DOHH2 (cell line): ENCODE results near the gene FDXR.

Experiments
- H3F3A ChIP-seq: fragments of 200-600 bp; sonication (generic), shearing (Covaris generic); 2 replicates; pipeline ENCODE4 v1.6.0; 2016; ENCODE audit warnings: antibody characterized with exemption, mild to moderate bottlenecking; ENCODE audit not compliant: control insufficient read depth, insufficient read depth
- H3K27ac ChIP-seq: fragments of 200-600 bp; sonication (generic); 2 replicates; pipeline ENCODE4 v1.5.1; 2014; ENCODE audit warnings: low read depth, mild to moderate bottlenecking, low read length, moderate library complexity
- H3K27me3 ChIP-seq: fragments of 200-600 bp; sonication (generic); 2 replicates; pipeline ENCODE4 v1.6.1; 2014; ENCODE audit warnings: mild to moderate bottlenecking, low read length, mixed read lengths; ENCODE audit not compliant: control insufficient read depth
- H3K36me3 ChIP-seq: fragments of 200-600 bp; sonication (generic); 2 replicates; pipeline ENCODE4 v1.6.1; 2014; ENCODE audit warnings: mild to moderate bottlenecking, low read length, moderate library complexity, mixed read lengths; ENCODE audit not compliant: control insufficient read depth
- H3K4me1 ChIP-seq: fragments of 200-600 bp; sonication (generic); 2 replicates; pipeline ENCODE4 v1.6.1; 2014; ENCODE audit warnings: mild to moderate bottlenecking, low read length, mixed read lengths; ENCODE audit not compliant: control insufficient read depth
- H3K4me2 ChIP-seq: fragments of 200-600 bp; sonication (generic); 2 replicates; pipeline ENCODE4 v1.6.0; 2014; ENCODE audit warnings: mild to moderate bottlenecking, low read length, moderate library complexity
- H3K4me3 ChIP-seq: fragments of 200-600 bp; sonication (generic); 2 replicates; pipeline ENCODE4 v1.5.1; 2014; ENCODE audit warnings: mild to moderate bottlenecking, low read length, mixed read lengths
- H3K79me2 ChIP-seq: fragments of 200-600 bp; sonication (generic); 2 replicates; pipeline ENCODE4 v1.6.1; 2014; ENCODE audit warnings: mild to moderate bottlenecking, low read length, mixed read lengths; ENCODE audit not compliant: control insufficient read depth
- H3K9me2 ChIP-seq: fragments of 200-600 bp; sonication (generic); replicated peaks from 2 replicates; pipeline ENCODE4 v1.6.1; 2014; ENCODE audit warnings: mild to moderate bottlenecking, low read length, mixed read lengths; ENCODE audit not compliant: control insufficient read depth
- H3K9me3 ChIP-seq: fragments of 200-600 bp; sonication (generic); 2 replicates; pipeline ENCODE4 v1.6.1; 2014; ENCODE audit warnings: antibody characterized with exemption, low read length, mixed read lengths; ENCODE audit not compliant: control insufficient read depth, insufficient read depth
- H4K20me1 ChIP-seq: fragments of 200-600 bp; sonication (generic); 2 replicates; pipeline ENCODE4 v1.6.0; 2014; ENCODE audit warnings: low read depth, mild to moderate bottlenecking, antibody characterized with exemption, low read length, moderate library complexity; ENCODE audit not compliant: control insufficient read depth, insufficient read depth
- CTCF ChIP-seq: fragments of 200-600 bp; sonication (generic); IDR thresholded peaks from one replicate; pipeline ENCODE4 v1.5.1; 2014; ENCODE audit warnings: antibody characterized with exemption, mild to moderate bottlenecking, low read depth, low read length; ENCODE audit not compliant: poor library complexity, severe bottlenecking
- EZH2phosphoT487 ChIP-seq: fragments of 200-600 bp; sonication (generic); IDR thresholded peaks from 2 replicates; pipeline ENCODE4 v1.6.1; 2017; ENCODE audit warnings: borderline replicate concordance, mild to moderate bottlenecking, antibody characterized with exemption, low read length, moderate library complexity, mixed read lengths

FDXR gene

DNA sequence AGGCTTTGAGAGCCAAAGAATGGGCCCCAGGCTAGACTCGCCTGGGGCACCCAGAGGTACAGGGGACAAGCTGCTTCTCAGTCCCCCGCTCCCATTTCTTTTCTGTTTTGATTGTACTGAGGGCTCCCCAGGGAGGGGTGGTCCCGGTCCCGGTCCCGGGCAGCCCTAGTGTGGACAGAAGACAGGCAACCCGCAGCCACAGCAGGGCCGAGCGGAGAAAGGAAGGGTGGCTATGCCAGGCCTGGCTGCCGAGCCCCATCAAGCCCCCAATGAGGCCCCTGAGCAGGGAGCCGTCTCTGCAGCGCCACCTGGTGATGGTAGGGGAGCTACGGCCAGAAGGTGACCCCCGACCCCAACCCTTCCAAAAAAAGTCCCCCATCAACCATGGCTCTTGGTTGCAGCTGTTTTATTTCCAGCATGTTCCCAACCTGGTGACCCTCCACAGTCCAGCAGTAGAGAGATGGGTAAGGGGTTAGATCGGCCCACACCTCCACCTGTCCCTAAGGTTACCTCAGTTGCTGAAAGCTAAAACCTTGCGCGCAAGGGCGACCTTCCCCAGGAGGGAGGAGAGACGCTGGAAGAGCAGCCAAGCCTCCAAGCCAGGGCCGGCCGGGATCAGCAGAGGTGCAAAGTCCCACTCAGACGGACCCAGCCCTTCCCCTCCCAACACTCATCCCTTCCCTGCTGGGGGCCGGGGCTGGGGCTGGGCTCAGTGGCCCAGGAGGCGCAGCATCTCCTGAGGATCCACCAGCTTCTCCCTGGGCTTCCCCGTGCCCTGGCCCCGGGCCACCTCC is 10.5 kb downstream of the FDXR start:
- H4K20me1 ChIP-seq: no peaks in the 10 kb centered on the region
- no peaks in the 10 kb centered on the region for H3K9me3 ChIP-seq
- H3F3A ChIP-seq: 0 out of 2 replicates have a peak, but pooled peaks cover 2% of the 10 kb centered on the region
- no peaks in the 10 kb centered on the region for H3K79me2 ChIP-seq
- no peak overlapping the region for H3K4me2 ChIP-seq
- H3K27me3 ChIP-seq: peaks cover 34% of the 10 kb centered on the region
- TF ChIP-seq CTCF: peak; percentile 94
- TF ChIP-seq EZH2phosphoT487: no peak
- H3K4me3 ChIP-seq: no peak overlapping the region
- H3K9me2 ChIP-seq: no peaks in the 10 kb centered on the region
- peaks cover 8% of the 10 kb centered on the region for H3K4me1 ChIP-seq
- H3K27ac ChIP-seq: no peak overlapping the region
- no peaks in the 10 kb centered on the region for H3K36me3 ChIP-seq

DNA sequence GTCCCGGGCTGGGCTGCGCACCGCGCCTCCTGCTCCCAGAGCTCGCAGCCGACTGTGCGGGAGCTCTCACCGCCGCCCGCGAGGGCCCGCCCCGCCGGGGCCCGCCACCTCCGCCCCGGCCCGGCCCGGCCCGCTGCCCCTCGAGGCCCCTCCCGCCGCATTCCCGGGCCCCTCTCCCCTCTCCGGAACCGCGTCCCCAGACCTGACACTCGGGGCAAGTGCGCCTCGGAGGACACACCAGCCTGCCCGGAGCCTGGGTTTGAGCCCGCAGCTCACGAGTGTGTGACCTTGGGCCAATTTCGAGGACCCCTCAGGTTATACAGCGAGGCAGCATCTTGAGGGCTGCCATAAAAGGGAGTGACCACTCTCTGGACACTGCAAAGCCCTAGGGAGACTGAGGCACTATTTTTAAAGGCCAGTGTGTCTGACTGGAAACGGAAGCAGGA is 11.1 kb downstream of the FDXR start:
- Histone ChIP-seq H3K4me3 (no peak overlapping the region), H3K36me3 (no peaks in the 10 kb centered on the region), H3K9me3 (no peaks in the 10 kb centered on the region), H3K4me1 (peaks cover 8% of the 10 kb centered on the region), H3K4me2 (no peak overlapping the region), H3K27ac (no peak overlapping the region), H4K20me1 (no peaks in the 10 kb centered on the region), H3F3A (0 out of 2 replicates have a peak, but pooled peaks cover 2% of the 10 kb centered on the region), H3K9me2 (no peaks in the 10 kb centered on the region), H3K27me3 (peaks cover 40% of the 10 kb centered on the region), H3K79me2 (no peaks in the 10 kb centered on the region)
- TF ChIP-seq CTCF (no peak), EZH2phosphoT487 (no peak)

DNA sequence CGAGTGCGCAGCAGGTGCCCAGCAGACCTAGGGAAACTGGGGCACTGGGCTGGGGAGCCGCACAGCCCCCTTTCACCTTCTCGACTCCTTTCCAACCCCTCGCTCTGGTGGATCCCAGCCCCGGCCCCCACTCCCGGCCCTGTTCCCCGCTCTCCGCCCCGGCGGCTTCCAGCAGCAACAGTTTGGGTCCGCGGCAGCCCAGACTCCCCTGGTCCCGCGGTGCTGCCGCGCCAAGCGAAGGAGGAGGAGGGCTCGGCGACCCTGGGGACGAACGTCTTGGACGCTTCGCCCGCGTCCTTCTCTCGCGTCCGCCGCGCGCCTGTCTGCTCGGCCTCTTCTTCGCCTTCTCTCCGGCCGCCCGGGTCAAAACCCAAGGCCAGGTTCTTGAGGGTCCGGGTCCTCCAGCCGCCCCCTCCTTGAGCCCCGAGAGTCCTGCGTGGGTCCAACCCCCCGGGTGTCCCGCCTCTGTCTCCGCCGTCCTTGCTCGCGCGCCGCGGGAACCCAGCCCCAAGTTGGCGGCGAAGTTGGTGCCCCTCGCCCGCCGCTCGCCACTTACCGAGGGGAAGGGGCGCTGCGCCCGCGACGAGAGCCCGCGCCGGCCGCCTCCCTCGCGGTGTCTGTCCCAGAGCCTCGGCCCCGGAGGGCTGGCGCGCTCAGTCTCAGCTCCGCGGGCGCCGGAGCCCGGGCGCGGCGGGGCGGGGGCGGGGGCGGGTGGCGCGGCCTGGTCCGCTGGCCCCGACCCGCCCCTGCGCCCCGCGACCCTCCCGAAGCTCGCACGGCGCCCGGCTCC is 11.7 kb downstream of the FDXR start:
- H3K4me1 ChIP-seq: peaks cover 8% of the 10 kb centered on the region
- H4K20me1 ChIP-seq: no peaks in the 10 kb centered on the region
- no peak overlapping the region for H3K4me2 ChIP-seq
- no peak overlapping the region for H3K27ac ChIP-seq
- H3K27me3 ChIP-seq: peaks cover 40% of the 10 kb centered on the region
- TF ChIP-seq CTCF (no peak), EZH2phosphoT487 (no peak)
- no peak overlapping the region for H3K4me3 ChIP-seq
- no peaks in the 10 kb centered on the region for H3K36me3 ChIP-seq
- H3K9me3 ChIP-seq: no peaks in the 10 kb centered on the region
- H3K79me2 ChIP-seq: no peaks in the 10 kb centered on the region
- H3K9me2 ChIP-seq: no peaks in the 10 kb centered on the region
- 0 out of 2 replicates have a peak, but pooled peaks cover 2% of the 10 kb centered on the region for H3F3A ChIP-seq
